SW480 (cell line): ENCODE data around the gene AQP6.

Experiments
- DNase-seq: peaks from one replicate; pipeline ENCODE4 v3.0.0-alpha.2; 2016; ENCODE audit warnings: low spot score

The AQP6 gene

DNA sequence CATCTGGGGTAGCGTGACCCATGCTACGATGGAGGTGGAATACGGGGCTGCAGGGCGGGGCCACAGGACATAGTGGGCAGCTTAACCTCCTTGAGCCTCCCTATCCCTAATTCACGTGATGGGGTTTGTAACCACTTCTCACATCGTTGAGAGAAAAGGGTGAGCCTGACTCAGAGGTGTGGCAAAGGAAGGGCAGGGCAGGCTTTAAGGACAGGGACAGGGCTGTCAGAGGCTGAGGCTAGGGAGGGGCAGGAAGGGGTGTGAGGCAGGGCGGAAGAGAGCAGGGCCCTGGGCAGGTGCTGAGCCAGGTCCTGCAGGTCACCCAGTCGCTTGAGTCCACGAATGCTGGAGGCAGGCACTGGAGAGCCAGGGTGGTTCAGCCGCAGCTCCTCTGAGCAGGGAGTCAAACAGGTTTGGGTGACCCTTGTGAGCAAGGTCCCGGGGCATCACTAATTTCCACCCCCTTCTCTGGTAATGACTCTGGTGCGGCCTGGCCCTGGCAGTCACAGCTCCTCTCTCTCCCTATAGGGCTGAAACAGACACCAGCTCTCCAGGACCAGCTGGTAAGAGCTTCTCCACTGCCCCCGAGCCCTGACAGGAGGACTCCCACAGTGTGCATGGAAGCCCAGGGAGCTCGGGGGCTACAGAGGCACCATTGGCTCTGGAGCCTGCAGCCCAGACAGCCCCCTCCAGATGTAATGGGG lies 29.7 kb upstream of the AQP6 start:
- DNase-seq = peak; percentile 86

- no peak for DNase-seq
Measured at GRCh38 chr12:49943625-49943960, 29.2 kb upstream of the AQP6 start.

DNA sequence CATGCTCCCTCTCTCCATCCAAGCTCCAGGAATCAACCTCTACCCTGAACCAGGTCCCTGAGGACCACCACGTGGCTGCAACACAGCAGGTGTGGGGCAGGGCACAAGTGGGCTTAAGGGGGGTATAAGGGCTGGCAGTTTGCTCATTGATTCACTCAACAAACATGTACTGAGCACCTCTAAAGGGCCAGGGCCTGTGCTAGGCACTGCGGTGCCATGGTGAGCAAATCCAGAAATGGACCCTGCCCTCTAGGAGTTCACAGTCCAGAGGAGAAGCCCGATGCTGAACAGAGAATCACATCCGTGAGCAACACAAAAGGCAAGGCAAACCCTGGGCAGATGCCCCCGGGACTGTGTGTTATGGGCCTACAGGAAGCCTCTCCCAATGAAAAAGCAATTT lies 28.7 kb upstream of the AQP6 start:
- DNase-seq = no peak

DNA sequence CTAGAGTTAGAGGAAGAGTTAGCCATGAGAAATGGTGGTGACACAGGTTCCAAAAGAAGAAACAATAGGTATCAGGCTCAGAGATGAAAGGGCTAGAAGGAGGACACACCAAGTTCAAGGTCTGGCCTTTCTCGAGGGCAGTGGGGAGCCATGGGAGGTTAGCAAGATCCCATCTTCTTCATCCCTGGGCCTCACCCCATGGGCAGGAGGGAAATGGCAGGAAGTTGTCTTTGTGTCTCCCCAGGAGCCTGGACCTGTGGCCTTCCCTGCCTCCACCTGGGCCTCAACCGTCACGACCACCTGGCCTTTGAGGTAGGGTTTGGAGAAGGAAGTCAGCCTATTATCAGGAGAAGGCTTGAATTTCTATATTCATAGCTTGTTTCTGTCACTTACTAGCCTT lies 28.0 kb upstream of the AQP6 start:
- no peak for DNase-seq

DNA sequence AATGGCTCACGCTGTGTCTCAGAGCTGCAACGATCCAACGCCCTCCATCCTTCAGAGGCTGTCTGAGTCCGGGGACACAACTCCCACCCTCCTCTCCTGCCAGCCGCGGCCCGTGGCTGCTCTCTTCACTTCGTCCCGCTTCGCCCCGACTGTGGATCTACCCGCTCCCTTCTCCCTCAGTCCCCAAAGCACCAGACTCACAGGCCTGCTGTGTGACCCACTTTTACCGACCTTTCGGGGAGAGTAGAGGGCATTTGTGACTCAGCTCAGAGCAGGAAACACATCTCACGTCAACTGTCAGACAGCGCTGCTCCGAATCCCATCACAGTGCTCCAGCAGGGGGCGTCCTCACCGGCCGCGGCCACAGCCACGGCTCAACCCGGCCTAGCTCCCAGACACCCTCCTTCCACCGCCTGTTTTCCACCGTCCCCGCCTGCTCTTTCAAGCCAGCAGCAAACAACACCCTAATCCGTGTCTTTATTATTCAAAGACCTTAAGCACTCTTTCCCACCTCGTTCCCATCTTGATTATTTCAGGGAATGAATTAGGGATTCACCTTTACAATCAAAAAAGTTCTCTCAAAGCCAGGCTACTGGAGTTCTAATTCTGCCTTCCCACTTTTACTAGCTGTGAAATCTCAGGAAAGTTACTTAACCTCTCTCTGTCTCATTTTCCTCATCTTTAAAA lies 27.2 kb upstream of the AQP6 start:
- DNase-seq = peak; percentile 91

DNA sequence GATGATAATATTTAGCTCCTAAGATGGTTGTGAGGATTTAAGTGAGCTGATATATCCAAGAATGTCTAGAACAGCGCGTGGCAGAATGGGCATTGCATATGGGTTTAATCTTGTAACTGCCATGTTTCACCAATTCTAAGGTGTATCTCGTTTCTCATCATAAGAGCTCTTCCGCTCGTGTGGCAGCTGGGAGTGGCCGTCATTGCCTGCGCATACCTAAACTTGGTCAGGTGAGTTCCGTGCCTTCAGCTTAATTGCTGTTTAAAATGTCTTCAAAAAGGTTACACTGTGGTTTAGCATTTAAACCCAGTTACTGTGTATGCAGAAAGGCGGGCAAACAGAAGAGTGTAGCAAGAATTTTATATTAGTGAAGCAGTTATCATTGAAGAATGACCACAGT lies 26.7 kb upstream of the AQP6 start:
- DNase-seq = peak; percentile 87

DNA sequence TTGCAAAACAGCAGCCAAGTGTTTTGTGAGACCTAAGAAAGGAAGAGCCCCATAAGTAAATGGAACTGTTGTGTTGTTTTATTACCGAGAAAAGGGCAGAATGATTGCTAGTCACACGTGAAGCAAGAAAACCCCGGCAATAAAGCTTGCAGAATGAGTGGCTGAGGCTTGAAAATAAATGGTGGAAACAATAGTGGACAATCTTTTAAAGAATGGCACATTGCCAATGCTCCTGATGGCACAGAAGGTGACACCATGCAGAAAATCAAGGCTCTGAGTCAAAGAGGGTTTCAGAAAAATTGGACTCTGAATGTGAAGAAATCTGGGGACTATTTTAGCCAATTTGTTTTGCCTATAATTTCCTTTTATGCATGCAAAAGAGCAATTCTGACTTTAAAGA lies 26.2 kb upstream of the AQP6 start:
- DNase-seq = no peak

DNA sequence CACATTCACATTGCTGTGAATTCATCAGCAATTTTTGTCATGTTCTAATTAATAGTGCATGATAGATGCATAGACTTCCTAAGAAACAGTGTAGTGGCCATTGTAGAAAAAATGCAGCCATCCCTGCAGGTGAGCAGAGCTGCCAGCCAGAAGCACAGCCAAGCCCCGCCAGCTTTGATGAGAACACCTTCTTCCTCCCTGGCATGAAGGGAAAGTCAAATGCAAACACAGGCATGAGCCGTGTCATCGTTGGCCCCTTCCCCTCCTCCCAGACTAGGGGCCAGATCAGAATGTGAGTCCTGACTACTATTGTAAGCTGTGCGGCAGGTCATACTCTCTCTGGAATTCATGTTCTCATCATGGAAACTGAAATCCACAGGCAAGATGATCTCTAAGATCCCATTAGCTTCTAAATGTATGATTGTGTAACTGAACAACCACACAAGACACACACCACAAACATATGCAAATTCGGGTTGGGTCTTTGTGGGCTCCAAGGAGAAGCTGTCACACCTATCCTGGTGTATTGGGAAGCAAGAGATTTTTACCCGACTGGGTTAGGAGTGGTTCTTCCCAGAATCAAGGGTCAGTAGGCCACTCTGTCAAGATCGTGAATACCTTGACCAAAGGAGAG lies 25.0 kb upstream of the AQP6 start:
- DNase-seq = no peak

- DNase-seq = no peak
Measured at GRCh38 chr12:49948866-49949845, 23.6 kb upstream of the AQP6 start.

GRCh38 chr12:49949866-49950265 lies 22.9 kb upstream of the AQP6 start:
- DNase-seq = no peak

DNA sequence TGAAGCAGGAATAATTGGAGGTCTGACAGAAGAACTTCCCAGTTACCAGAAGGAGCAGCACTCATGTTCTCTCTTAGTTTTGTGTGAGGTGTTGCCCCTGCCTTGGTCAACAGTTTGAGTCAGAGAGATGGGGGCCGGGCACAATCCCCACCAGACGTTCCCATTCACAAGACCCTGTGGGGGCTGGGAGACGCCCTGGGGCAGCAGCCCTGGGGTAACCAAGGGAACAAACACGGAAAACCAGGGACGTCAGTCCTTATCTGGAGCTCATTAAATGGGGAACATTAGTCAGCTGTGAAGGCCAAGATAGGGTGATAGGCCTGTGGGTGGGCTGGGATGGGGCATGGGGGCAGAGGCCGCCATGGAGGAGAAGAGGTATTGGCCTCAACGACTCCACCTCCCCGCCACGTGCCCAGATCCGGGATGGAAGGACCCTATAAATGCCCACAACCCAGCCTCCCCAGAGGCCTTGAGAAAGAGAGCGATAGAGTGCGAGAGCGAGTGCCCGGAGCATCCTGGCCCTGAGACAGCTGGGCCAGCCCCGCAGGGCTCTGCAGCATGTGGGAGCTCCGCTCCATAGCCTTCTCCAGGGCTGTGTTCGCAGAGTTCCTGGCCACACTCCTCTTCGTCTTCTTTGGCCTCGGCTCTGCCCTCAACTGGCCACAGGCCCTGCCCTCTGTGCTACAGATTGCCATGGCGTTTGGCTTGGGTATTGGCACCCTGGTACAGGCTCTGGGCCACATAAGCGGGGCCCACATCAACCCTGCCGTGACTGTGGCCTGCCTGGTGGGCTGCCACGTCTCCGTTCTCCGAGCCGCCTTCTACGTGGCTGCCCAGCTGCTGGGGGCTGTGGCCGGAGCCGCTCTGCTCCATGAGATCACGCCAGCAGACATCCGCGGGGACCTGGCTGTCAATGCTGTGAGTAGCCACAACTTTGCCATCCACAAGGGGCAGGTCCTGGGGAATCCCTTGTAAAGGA lies 22.2 kb upstream of the AQP6 start, which contains the start of gene AQP2:
Gene AQP2, plus strand, starts transcription at position 465 of the 979 bp plus-strand sequence. Its CDS starts 94 bp downstream, at position 559.
- no peak for DNase-seq

DNA sequence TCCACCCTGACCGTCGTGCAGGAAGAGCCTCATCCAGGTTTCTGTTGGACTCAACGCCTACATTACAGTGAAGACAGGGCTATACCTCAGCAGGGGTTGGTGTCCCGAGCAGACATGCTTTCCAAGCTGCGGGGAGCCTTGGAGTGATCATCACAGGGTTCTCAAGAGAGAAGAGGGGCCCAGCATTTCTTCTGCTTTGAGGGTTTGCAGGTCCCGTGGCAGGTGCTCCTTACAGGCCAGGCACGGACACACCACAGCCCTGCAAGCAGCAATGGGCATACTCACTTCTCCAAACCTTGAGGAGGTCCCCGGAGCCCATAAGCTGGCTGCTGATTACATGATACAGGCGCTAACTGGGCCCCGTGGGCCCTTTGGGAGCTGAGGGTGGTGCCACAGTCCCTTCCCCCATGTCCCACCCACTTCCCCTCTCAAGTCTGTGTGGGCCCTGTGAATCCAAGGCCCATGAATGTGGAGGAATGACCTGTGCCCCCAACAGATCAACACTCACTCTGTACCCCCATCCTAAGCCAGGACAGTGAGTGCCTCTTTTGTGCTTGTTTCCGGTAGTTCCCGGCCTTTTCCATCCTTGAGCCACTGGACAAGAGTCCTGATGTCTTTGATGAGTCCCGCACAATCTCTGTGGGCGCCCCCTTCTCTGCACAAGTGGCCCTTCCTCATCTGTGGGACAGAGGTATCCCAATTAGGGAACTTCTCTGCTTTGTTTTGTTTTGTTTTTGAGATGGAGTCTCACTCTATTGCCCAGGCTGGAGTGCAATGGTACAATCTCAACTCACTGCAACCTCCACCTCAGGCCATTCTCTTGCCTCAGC lies 21.1 kb upstream of the AQP6 start:
- DNase-seq = no peak

GRCh38 chr12:49952391-49953055 lies 20.2 kb upstream of the AQP6 start:
- DNase-seq = no peak

- DNase-seq = no peak
Measured at GRCh38 chr12:49953151-49953550, 19.6 kb upstream of the AQP6 start.

- DNase-seq = no peak
Measured at GRCh38 chr12:49953961-49954846, 18.5 kb upstream of the AQP6 start.

DNA sequence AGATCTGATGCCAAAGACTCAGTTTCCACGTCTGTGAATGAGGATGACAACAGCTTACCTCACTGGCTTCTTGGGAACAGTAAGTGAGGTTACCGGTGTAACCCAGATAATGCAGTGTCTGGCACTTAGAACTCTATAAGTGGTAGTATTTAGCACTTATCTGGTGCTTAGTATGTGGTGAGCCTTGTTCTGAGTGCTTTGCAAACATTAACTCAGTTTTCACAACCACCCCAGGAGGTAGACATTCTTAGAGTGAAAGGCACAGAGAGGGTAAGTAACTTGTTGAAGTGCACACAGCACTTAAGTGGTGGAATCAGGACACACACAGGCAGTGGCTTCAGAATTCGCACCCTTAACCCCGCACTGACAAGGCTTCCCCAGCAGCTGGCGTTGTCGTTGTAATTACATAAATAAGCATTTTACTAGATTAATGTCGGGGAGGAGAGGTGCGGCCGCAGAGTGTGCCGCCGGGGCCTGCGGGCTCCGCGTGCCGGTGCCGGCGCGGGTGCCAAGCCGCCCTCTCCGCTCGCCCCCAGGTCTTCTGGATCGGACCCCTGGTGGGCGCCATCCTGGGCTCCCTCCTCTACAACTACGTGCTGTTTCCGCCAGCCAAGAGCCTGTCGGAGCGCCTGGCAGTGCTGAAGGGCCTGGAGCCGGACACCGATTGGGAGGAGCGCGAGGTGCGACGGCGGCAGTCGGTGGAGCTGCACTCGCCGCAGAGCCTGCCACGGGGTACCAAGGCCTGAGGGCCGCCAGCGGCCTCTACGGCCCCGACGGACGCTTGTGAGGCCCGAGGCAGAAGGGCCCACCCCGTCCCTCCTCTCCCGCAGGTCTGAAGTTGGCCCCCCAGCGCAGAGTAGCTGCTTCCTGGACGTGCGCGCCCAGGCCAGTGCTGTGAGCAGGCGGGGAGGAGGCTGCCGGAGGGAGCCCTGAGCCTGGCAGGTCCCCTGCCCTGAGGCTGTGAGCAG lies 17.6 kb upstream of the AQP6 start:
- no peak for DNase-seq
